Subcutaneous abdominal adipose tissue (tissue), 5 donors: ENCODE data around the gene ATP10A.
A peak's percentile ranks its signal among the peaks of the same experiment; 100 is the strongest.

Experiments used
- H3K27ac ChIP-seq: one replicate; pipeline ENCODE4 v1.7.0; 2013; ENCODE audit warnings: low read depth, mild to moderate bottlenecking, inconsistent platforms, low read length, moderate library complexity
- H3K27me3 ChIP-seq, 5 donors: one replicate each; pipeline ENCODE4 v1.7.0; 2013; ENCODE audit warnings: low read length in 5 of 5, inconsistent platforms in 1 of 5; ENCODE audit not compliant: control insufficient read depth in 5 of 5, insufficient read depth in 4 of 5
- H3K36me3 ChIP-seq, 5 donors: one replicate each; pipeline ENCODE4 v1.7.0; 2013; ENCODE audit warnings: low read length in 5 of 5; ENCODE audit not compliant: control insufficient read depth in 5 of 5, insufficient read depth in 5 of 5
- H3K4me1 ChIP-seq, 5 donors: one replicate each; pipeline ENCODE4 v1.7.0; 2013; ENCODE audit warnings: low read length in 5 of 5, mild to moderate bottlenecking in 3 of 5, moderate library complexity in 1 of 5; ENCODE audit not compliant: control insufficient read depth in 5 of 5, insufficient read depth in 5 of 5
- H3K4me3 ChIP-seq, 5 donors: one replicate each; pipeline ENCODE4 v1.7.0; 2013; ENCODE audit warnings: low read length in 5 of 5, low read depth in 1 of 5
- H3K9ac ChIP-seq, 5 donors: one replicate each; pipeline ENCODE4 v1.7.0; 2013; ENCODE audit warnings: low read length in 5 of 5, mild to moderate bottlenecking in 4 of 5, moderate library complexity in 3 of 5
- H3K9me3 ChIP-seq, 5 donors: one replicate each; pipeline ENCODE4 v1.7.0; 2013; ENCODE audit warnings: low read length in 5 of 5; ENCODE audit not compliant: control insufficient read depth in 5 of 5
- donor health status: healthy.
- donor health status: healthy.
- donor health status: healthy.
- donor health status: healthy.
- donor health status: healthy.

Gene ATP10A

DNA sequence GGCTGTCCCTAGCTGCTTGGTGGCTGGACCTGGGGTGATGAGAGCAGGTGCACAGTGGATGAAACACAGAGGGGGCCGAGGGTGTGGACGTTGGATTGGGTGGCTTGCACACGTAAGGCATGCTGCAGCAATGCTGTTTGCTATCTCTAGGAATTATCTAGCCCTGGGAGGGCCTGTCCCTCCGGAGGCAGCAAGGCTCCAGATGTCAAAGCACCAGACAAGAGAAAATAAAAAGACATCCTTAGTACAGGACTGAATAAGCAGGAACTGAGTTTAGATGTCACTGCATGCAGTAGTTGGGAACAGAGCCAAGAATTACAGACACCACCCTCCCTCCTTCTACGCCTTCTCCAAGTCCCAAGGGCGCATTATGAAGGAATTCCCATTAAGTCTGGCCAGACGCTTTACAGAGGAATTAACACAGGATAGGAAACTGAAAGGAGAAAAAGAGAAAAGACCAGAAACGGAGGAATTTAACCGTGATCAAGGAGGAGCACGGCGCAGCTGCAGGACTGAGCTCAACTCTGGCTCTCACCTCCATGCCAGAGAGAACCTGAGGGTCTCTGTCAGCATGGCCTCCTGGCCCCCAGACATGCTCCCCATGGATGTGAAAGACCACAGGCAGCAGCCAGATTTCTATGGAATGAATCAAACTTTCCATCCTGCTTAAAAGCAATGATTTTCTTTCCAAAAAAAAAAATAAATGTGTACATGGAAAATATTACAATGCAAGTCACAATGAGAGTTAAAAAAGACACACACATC is 13.8 kb downstream of the ATP10A start:
- no peaks in the 10 kb centered on the region for H3K9me3 ChIP-seq
- H3K27me3 ChIP-seq: no peaks in the 10 kb centered on the region
- peak overlapping the region in 4 of 5 donors; percentile 44 to 83 (median 66) for H3K9ac ChIP-seq
- H3K36me3 ChIP-seq: no peaks in the 10 kb centered on the region
- peak overlapping the region; percentile 44 to 78 (median 53) for H3K4me3 ChIP-seq
- H3K27ac ChIP-seq: peak overlapping the region; percentile 93
- H3K4me1 ChIP-seq: peaks cover 5 to 60% (median 46%) of the 10 kb centered on the region in 5 donors

DNA sequence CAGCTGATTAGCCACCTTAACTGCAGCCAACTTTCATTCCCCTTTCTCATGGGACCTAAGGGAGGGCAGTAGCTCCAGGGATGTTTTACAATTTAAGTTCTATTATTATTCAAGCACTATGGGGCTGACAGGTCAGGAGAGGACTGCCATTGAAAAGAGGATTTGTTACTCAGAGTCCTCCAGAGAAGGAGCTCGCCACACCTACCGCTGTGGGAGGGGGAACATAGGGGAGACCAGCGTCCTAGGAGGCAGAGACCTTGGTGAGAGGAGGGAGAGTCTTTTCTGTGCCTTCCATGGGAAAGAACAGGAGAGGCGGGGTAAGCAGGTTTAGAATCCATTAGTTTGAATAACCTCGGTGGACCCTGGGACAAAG is 14.4 kb downstream of the ATP10A start:
- Histone ChIP-seq H3K27ac (peak overlapping the region; percentile 93), H3K4me1 (peaks cover 5 to 60% (median 46%) of the 10 kb centered on the region in 5 donors), H3K4me3 (peak overlapping the region; percentile 44 to 65 (median 53)), H3K9ac (peak overlapping the region in 2 of 5 donors; percentile 1 to 44), H3K9me3 (no peaks in the 10 kb centered on the region), H3K36me3 (no peaks in the 10 kb centered on the region), H3K27me3 (no peaks in the 10 kb centered on the region)

DNA sequence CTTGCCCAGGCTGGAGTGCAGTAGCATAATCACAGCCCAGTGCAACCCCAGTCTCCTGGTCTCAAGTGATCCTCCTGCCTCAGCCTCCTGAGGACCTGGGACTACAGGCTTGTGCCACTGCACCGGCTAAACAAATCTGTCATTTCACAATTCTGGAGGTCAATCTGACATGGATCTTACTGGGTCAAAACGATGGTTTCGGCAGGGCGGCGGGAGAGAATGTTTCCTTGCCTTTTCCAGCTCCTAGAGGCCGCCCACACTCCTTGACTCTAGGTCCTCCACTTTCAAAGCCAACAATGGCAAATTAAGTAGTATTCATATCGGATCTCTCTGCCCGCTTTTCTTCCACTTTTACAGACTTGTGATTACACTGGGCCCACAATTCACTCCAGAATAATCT is 14.8 kb downstream of the ATP10A start:
- no peaks in the 10 kb centered on the region for H3K36me3 ChIP-seq
- H3K4me3 ChIP-seq: no peak overlapping the region
- no peaks in the 10 kb centered on the region for H3K27me3 ChIP-seq
- peaks cover 5 to 56% (median 42%) of the 10 kb centered on the region in 5 donors for H3K4me1 ChIP-seq
- no peaks in the 10 kb centered on the region for H3K9me3 ChIP-seq
- H3K27ac ChIP-seq: no peak overlapping the region
- H3K9ac ChIP-seq: no peak overlapping the region

DNA sequence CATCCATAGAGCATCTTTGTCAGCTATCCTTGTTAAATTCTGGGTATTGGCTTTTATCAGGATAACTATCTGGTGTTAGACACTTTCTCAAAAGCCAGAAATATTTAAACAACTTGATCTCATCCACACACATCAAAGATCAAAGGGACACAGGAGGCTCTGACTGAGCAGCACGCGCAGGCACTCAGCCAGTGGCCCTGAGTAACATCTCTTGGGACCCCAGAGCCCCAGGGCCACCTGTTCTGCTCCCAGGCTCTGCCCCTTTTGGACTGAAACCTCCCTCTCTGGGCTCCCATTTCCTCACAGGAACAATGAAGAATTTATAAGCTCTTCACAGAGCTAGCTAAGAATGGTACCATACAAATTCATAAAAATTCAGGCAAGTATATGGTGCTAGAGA is 16.1 kb downstream of the ATP10A start:
- no peak overlapping the region for H3K4me3 ChIP-seq
- no peak overlapping the region for H3K27ac ChIP-seq
- no peaks in the 10 kb centered on the region for H3K27me3 ChIP-seq
- H3K9me3 ChIP-seq: no peaks in the 10 kb centered on the region
- H3K4me1 ChIP-seq: peaks cover 5 to 43% (median 30%) of the 10 kb centered on the region in 5 donors
- H3K9ac ChIP-seq: no peak overlapping the region
- no peaks in the 10 kb centered on the region for H3K36me3 ChIP-seq

DNA sequence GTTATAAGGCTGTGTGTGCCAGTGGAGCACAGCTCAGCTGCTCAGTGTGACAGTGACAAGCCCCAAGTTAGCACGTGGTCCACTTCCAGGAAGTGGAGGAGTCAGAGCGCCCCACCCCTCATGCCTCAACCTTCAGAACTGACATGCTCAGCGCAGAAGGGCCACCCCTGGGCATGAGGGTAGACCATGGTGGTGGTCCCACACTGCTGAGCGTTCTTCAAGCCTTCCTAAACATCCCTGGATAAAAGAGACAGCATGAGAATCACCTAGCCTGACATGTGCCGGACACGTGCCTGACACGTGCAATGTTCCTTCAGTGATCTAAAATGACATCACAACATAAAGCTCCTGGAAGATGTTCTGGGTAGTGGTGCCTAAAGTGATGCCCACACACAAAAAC is 16.8 kb downstream of the ATP10A start:
- Histone ChIP-seq H3K4me3 (no peak overlapping the region), H3K9ac (no peak overlapping the region), H3K36me3 (no peaks in the 10 kb centered on the region), H3K9me3 (no peaks in the 10 kb centered on the region), H3K27me3 (no peaks in the 10 kb centered on the region), H3K27ac (no peak overlapping the region), H3K4me1 (peaks cover 5 to 41% (median 30%) of the 10 kb centered on the region in 5 donors)

DNA sequence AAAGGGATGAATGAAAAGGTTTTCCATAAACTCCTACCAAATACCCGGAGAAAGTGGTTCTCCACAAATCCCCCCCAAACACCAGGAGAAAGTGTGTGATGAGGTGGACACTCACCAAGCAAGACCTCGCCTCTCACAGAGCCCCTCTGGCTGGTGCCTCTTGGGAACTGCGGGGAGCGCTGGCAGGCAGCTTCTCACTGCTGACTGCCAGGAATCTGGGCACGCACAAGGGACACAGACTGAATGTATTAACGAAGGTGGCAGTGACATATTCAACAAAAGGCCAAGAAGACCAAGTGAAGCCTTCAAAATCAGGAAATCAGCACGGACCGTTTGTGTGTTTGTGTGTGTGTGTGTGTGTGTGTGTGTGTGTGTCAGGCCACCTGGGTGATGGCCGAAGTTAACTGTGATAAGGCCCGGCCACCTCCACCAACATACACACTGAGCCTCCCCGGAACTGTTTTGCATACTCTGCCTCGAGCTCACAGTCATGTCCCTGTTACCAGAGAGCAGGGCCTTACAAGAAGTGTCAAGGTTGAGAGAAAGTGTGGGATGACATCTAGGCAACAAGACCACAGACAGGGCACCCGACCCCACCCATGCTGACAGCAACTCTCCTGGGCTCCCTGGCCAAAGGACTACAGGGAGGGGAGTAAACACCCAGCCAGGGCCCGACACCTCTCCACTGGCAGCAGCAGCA is 18.0 kb downstream of the ATP10A start:
- Histone ChIP-seq H3K27ac (no peak overlapping the region), H3K9me3 (no peaks in the 10 kb centered on the region), H3K27me3 (no peaks in the 10 kb centered on the region), H3K9ac (no peak overlapping the region), H3K4me1 (peaks cover 5 to 32% (median 25%) of the 10 kb centered on the region in 5 donors), H3K4me3 (no peak overlapping the region), H3K36me3 (no peaks in the 10 kb centered on the region)

DNA sequence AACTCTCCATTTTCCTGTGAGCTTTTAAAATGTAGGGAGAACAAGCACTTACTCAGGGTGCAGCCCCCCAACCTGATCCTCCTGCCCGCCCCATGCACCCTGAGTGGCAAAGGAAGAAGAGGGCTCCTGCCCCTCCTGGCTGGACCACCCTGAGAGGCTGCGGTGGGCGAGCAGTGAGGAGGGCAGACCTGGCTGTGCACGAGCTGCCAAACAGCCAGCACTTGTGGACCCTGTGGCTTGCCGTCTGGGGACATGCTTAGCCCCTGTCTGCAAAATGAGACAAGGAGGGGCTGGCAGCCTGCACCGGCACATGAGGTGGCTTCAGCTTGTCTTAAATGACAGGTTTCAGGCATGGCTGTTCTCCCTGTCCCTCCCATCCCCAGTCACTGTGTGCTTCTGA is 18.6 kb downstream of the ATP10A start:
- no peak overlapping the region for H3K27ac ChIP-seq
- no peak overlapping the region for H3K9ac ChIP-seq
- no peaks in the 10 kb centered on the region for H3K9me3 ChIP-seq
- H3K27me3 ChIP-seq: no peaks in the 10 kb centered on the region
- no peak overlapping the region for H3K4me3 ChIP-seq
- H3K36me3 ChIP-seq: no peaks in the 10 kb centered on the region
- H3K4me1 ChIP-seq: peaks cover 5 to 26% (median 19%) of the 10 kb centered on the region in 5 donors

DNA sequence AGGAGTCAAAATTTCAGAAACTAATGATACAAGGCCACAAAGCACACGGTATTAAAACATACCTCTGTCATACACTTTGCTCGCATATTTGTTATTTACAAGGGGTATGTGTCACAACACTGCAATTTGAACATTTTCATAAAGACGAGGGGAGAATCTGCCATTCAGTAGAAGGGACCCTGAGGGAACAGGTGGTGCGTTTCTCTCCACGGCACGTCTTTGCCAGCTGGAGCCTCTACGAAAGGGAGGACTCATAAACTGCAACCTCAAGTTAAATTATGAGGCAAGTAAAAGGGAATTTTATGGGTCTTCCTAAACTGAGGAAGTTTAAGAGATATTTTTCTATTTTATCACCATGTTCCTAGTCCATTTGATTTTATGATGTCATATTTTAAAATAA is 19.1 kb downstream of the ATP10A start:
- no peaks in the 10 kb centered on the region for H3K27me3 ChIP-seq
- no peak overlapping the region for H3K4me3 ChIP-seq
- no peak overlapping the region for H3K27ac ChIP-seq
- H3K9me3 ChIP-seq: no peaks in the 10 kb centered on the region
- H3K4me1 ChIP-seq: peaks cover 3 to 21% (median 15%) of the 10 kb centered on the region in 5 donors
- H3K36me3 ChIP-seq: no peaks in the 10 kb centered on the region
- no peak overlapping the region for H3K9ac ChIP-seq

DNA sequence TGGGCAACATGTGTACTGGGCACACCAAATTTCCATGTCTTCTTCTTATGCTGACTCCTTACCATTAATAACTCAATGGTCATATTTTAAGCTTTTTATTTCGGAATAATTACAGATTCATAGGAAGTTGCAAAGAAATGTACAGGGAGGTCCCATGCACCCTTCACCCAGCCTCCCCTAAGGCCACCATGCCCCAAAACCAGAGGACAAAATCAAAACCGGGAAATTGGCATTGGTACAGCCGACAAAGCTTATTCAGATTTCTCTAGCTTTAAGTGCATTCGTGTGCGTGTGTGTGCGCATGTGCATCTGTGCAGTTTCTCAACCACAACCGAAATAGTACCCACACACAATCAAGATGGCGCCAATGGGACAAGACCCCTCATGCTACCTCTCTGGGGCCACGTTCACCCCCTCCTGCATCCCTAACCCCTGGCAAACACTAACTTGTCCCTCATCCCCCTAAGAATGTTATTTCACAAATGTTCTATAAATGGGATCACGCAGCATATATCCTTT is 23.4 kb downstream of the ATP10A start:
- Histone ChIP-seq H3K9me3 (no peaks in the 10 kb centered on the region), H3K27ac (no peak overlapping the region), H3K36me3 (no peaks in the 10 kb centered on the region), H3K9ac (no peak overlapping the region), H3K27me3 (no peaks in the 10 kb centered on the region), H3K4me1 (peaks cover 0 to 7% (median 0%) of the 10 kb centered on the region in 5 donors), H3K4me3 (no peak overlapping the region)

DNA sequence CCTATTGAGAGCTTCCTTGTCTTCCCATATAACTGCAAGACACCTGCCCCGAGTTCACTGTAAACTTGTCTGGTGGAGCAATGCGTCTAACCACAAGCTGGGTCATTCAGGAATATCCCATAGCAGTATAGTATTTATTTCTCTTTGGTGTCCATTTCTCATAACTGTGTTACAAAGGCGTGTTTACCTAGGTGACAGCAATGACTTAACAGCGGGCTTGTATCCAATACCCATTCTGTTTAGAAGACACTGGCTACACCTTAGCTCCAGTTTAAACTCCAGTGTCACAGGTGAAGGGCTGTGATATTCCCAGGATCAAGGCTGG is 24.3 kb downstream of the ATP10A start:
- Histone ChIP-seq H3K27me3 (no peaks in the 10 kb centered on the region), H3K27ac (no peak overlapping the region), H3K4me1 (peaks cover 0 to 7% (median 0%) of the 10 kb centered on the region in 5 donors), H3K9ac (no peak overlapping the region), H3K4me3 (no peak overlapping the region), H3K36me3 (no peaks in the 10 kb centered on the region), H3K9me3 (no peaks in the 10 kb centered on the region)
